H1 (cell line): ENCODE measurements around the gene CST8. TPM values are rescaled to one million over a fixed set of nuclear protein-coding genes. Genes with fewer than 3 reads are reported as not detected.

Experiments used
- CBX8 ChIP-seq: fragments of 300-800, 300-1000 bp; sonication (generic); IDR thresholded peaks from 2 replicates; pipeline ENCODE4 v1.7.1; 2016; ENCODE audit warnings: low read depth, low read length, borderline replicate concordance
- GTF2F1 ChIP-seq: IDR thresholded peaks from 2 replicates; pipeline ENCODE4 v1.6.1; 2012; ENCODE audit warnings: low read depth, low read length, improper control_type of control experiment, borderline replicate concordance
- RAD21 ChIP-seq, 2 experiments: IDR thresholded peaks in 1 of 2; conservative IDR thresholded peaks in 1 of 2; 2 replicates each; pipeline ENCODE4 v1.6.1; 2011; ENCODE audit warnings: low read depth in 2 of 2, low read length in 2 of 2, improper control_type of control experiment in 1 of 2, inconsistent platforms in 1 of 2, mild to moderate bottlenecking in 1 of 2, moderate library complexity in 1 of 2
- SIN3A ChIP-seq, 2 experiments: IDR thresholded peaks in 1 of 2; conservative IDR thresholded peaks in 1 of 2; 2 replicates each; pipeline ENCODE4 v1.6.1; 2011 to 2012; ENCODE audit warnings: low read length in 2 of 2, improper control_type of control experiment in 1 of 2, low read depth in 1 of 2, mild to moderate bottlenecking in 1 of 2
- SP2 ChIP-seq: IDR thresholded peaks from 2 replicates; pipeline ENCODE4 v1.6.1; 2012; ENCODE audit warnings: mild to moderate bottlenecking, low read length, inconsistent platforms
- TAF7 ChIP-seq: optimal IDR thresholded peaks from 2 replicates; pipeline ENCODE3; 2011; ENCODE audit warnings: low read depth, mild to moderate bottlenecking, inconsistent platforms, low read length, moderate library complexity, borderline replicate concordance
- YY1 ChIP-seq: IDR thresholded peaks from 2 replicates; pipeline ENCODE4 v1.6.1; 2011; ENCODE audit warnings: low read depth, mild to moderate bottlenecking, low read length
- polyA plus RNA-seq, 7 experiments: library from polyadenylated mRNA; depleted of rRNA in 3 of 7; stranded (reverse) in 5 of 7; unstranded in 2 of 7; fragments of >200 nt in 5 of 7; fragments of 200-250 nt in 2 of 7; gene quantifications; 1 replicate in 5 of 7; 2 replicates in 1 of 7; 4 replicates in 1 of 7; pipeline versions ENCODE4 v1.2.1 to v1.2.3, GENCODE V29; 2011 to 2013; ENCODE audit warnings: missing spikeins in 2 of 7, mixed read lengths in 2 of 7
- total RNA-seq: library from RNA; stranded (reverse); fragmentation: NEBNext Ultra II Directional; extraction: Animal tissue kit (Norgen Biotek cat#: 25700); gene quantifications from 2 replicates; pipeline ENCODE4 v1.2.1, GENCODE V29; 2021

Gene CST8
- total and polyA plus RNA-seq, 2 of the 8 experiments (the other 6 are each of a cell fraction or from before 2014, with no cell fraction given): not detected

DNA sequence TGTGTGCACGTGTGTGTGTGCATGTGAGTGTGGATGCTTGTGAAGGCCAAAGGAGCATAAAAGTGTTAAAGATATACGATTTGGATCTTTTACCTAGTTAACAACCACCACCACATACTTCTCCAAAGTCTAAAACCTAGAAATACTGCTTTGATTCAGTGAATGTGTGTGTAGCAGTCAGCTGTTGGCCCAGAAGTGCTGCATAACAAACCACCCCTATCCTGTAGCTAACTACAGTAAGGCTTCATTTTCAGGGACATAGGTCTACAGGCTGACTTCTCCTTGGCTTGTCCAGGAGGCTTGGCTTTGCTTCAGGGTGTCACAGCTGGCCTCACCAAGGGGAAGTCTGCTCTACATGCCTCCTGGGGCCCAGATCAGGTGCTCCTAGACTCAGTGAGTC, 2.4 kb upstream of the CST8 start (continued):
- TF ChIP-seq YY1 (no peak), SIN3A (conservative IDR thresholded peaks at IDR 0.05 in 1 of 2, IDR thresholded peaks at IDR 0.05 in 1 of 2; ENCODE audit: low read depth in 1 of 2, low read length in 2 of 2) (no peak), RAD21 (IDR thresholded peaks at IDR 0.05 in 1 of 2, conservative IDR thresholded peaks at IDR 0.05 in 1 of 2; ENCODE audit: low read depth in 2 of 2, low read length in 2 of 2) (no peak), TAF7 (no peak), GTF2F1 (no peak), SP2 (no peak), CBX8 (no peak)
- TF ChIP-seq, all 59 proteins: peak for 0
